ENCODE data around the gene IGFBP3.

DNA sequence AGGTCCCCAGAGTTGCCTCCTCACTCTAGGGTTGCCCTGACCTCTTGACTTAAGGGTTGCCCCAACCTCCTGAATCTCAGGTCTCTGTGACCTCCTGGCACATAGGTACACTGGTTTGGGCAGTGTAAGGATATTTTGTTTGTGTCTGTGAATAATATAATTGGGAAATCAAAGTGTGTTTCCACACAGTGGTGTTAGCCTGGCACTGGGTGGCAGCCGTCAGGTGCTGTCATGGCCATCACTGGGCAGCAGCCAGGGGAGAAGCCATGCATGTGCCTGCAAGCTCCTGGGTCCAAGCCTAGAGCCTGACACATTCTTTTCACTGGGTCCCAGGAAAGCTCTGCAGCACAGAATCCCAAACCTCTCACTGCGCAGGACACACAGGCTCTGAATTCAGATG is 44.6 kb downstream of the IGFBP3 start:
- TF ChIP-seq, protein P1, sequence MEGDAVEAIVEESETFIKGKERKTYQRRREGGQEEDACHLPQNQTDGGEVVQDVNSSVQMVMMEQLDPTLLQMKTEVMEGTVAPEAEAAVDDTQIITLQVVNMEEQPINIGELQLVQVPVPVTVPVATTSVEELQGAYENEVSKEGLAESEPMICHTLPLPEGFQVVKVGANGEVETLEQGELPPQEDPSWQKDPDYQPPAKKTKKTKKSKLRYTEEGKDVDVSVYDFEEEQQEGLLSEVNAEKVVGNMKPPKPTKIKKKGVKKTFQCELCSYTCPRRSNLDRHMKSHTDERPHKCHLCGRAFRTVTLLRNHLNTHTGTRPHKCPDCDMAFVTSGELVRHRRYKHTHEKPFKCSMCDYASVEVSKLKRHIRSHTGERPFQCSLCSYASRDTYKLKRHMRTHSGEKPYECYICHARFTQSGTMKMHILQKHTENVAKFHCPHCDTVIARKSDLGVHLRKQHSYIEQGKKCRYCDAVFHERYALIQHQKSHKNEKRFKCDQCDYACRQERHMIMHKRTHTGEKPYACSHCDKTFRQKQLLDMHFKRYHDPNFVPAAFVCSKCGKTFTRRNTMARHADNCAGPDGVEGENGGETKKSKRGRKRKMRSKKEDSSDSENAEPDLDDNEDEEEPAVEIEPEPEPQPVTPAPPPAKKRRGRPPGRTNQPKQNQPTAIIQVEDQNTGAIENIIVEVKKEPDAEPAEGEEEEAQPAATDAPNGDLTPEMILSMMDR (IDR thresholded peaks at IDR 0.05), result no peak
- no peak for TF ChIP-seq POLR2A (IDR thresholded peaks at IDR 0.05)

All from lower leg skin (tissue), 3 donors.